ENCODE data around the gene PAXX. TPM values are rescaled to one million over a fixed set of nuclear protein-coding genes. Genes with fewer than 3 reads are reported as not detected.

PAXX gene
- total and polyA plus RNA-seq, 2 donors (not counting 1 experiment from before 2014, with no cell fraction given), result 74.8 to 167 TPM

DNA sequence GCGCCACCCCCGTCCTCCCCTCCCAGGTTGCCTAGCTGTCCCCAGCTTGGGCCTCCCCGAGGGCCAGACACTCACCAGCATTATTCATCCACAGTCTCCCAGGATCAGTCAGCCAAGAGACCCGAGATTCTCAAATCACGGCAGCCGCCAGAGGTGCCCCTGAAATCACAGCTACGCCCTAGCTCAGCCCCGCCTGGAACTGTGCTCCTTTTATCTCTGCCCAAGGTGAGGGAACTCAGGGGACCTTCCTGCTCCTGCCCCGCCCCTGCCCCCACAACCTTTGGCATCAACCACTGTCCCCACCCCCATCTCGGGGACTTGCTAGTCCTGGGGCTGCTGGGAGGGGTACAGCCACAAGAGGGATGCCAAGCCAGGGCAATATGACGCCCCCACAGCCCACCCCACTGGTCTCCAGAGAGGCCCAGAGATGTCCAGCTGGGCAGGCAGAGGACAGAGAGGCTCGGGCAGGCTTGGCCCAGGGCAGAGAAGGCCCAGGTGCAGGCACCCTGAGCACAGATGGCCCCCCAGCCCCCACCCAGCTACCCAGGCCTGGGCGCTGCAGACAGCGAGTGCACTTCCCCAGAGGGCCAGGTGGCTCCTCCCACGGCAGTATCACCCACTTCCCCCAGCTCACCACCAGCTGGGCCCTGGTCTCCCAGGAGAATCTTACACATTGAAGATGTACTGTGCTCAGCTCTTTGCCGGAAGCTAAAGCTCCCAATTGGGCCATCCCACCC lies 39.9 kb downstream of the PAXX start, which contains the start of gene FUT7:
TSS of gene FUT7 (minus strand) at position 185 of the 737 bp plus-strand sequence. CDS start at position 88, 97 bp downstream.
- H3K79me2 ChIP-seq (ENCODE audit: control insufficient read depth, insufficient read depth, low read length), result peaks cover 12% of the 10 kb centered on the region

More for the DNA sequence above, 39.9 kb downstream of the PAXX start, which contains the start of gene FUT7:
- Histone ChIP-seq H3K4me3 (ENCODE audit: control extremely low read depth in 1 of 5, extremely low read depth in 1 of 5, insufficient read depth in 1 of 5, low read depth in 2 of 5, low read length in 4 of 5) (peak within 1 kb of the TSS; percentile 13 to 77 (median 64)), H4K20me1 (ENCODE audit: control insufficient read depth, insufficient read depth, low read length, poor library complexity, severe bottlenecking) (peaks cover 8% of the 10 kb centered on the region), H3K4me2 (replicated peaks; ENCODE audit: low read depth, low read length, poor library complexity, severe bottlenecking) (peak within 1 kb of the TSS; percentile 100), H3K36me3 (replicated peaks in 1 of 2; ENCODE audit: control extremely low read depth in 1 of 2, control insufficient read depth in 1 of 2, extremely low read depth in 1 of 2, insufficient read depth in 2 of 2, low read length in 1 of 2) (no peaks in the 10 kb centered on the region), H3K9me3 (ENCODE audit: control extremely low read depth in 1 of 3, control insufficient read depth in 2 of 3, insufficient read depth in 1 of 3, low read length in 2 of 3) (peaks cover 0 to 11% (median 0%) of the 10 kb centered on the region in 3 donors), H3K4me1 (ENCODE audit: control insufficient read depth in 2 of 2, insufficient read depth in 2 of 2, low read length in 2 of 2) (peaks cover 68 to 77% of the 10 kb centered on the region in 2 donors), H2AFZ (ENCODE audit: insufficient read depth, low read depth, low read length, poor library complexity, severe bottlenecking) (peak within 1 kb of the TSS; percentile 47), H3K9ac (ENCODE audit: low read length) (peak within 1 kb of the TSS; percentile 70), H3K27ac (ENCODE audit: low read length in 2 of 2) (peak within 1 kb of the TSS; percentile 46 to 71), H3K27me3 (replicated peaks in 1 of 4; ENCODE audit: control extremely low read depth in 1 of 4, control insufficient read depth in 3 of 4, insufficient read depth in 4 of 4, low read length in 3 of 4) (peaks cover 0 to 4% (median 0%) of the 10 kb centered on the region in 4 experiments)
- ChIA-PET POLR2A (interaction anchor here (0.7 to 1.6 kb wide), 5 partner anchors 11 to 98 kb away, joined by 3 to 9 read pairs (median 4); partner anchors contain the start of genes PAXX and SAPCD2), CTCF (interaction anchor here (0.6 to 4.4 kb wide), 15 partner anchors 15 to 271 kb away, joined by 3 to 49 read pairs (median 4); partner anchors contain the start of genes AJM1, NPDC1, PAXX and TMEM141)
- Mint-ChIP-seq H3K4me1 (peaks cover 63% of the 10 kb centered on the region), H3K27ac (peak within 1 kb of the TSS; percentile 95), H3K9me3 (ENCODE audit: insufficient read depth) (no peaks in the 10 kb centered on the region), H3K27me3 (no peaks in the 10 kb centered on the region), H3K4me3 (peak within 1 kb of the TSS; percentile 90)
- peak; percentile 50 for ATAC-seq (ENCODE audit: low read depth)
- intact Hi-C loops (cut with micrococcal nuclease), result loop anchor here (2.0 to 5.0 kb wide), 2 partner anchors 40 to 183 kb away; partner anchors contain the start of genes PHPT1 and SAPCD2
- TF ChIP-seq CTCF (IDR thresholded peaks at IDR 0.05) (peak; percentile 16), EZH2 (IDR thresholded peaks at IDR 0.05; ENCODE audit: borderline replicate concordance, insufficient read depth, low read depth, low read length, poor library complexity, severe bottlenecking) (no peak)
- 3% methylated on average over 14 of the region's 16 CpGs for WGBS (ENCODE audit: insufficient coverage)
- peak; percentile 74 for DNase-seq
